ENCODE results near the gene C1QTNF12.

C1QTNF12 gene

GRCh38 chr1:1232796-1233566, 13.5 kb downstream of the C1QTNF12 start:
- no peak for DNase-seq (ENCODE audit: low spot score in 2 of 2)
- peaks cover 35% of the 10 kb centered on the region for H3K4me1 Mint-ChIP-seq
- H3K9me3 Mint-ChIP-seq: no peaks in the 10 kb centered on the region
- peak overlapping the region; percentile 61 for H3K4me3 Mint-ChIP-seq
- peaks cover 57% of the 10 kb centered on the region for H3K36me3 Mint-ChIP-seq
- ATAC-seq: no peak
- H3K27ac Mint-ChIP-seq: peak overlapping the region; percentile 74

GRCh38 chr1:1232208-1232795, 14.2 kb downstream of the C1QTNF12 start, which contains the start of gene B3GALT6:
B3GALT6 (plus strand) TSS chr1:1232237; CDS start chr1:1232279, 42 bp downstream.
- H3K4me3 Mint-ChIP-seq: peak within 1 kb of the TSS; percentile 87
- H3K9me3 Mint-ChIP-seq: no peaks in the 10 kb centered on the region
- H3K36me3 Mint-ChIP-seq: peaks cover 63% of the 10 kb centered on the region
- ATAC-seq (no peak), DNase-seq (ENCODE audit: low spot score in 2 of 2) (no peak)
- H3K27ac Mint-ChIP-seq: peak within 1 kb of the TSS; percentile 94
- peaks cover 35% of the 10 kb centered on the region for H3K4me1 Mint-ChIP-seq

GRCh38 chr1:1231400-1232207, 14.9 kb downstream of the C1QTNF12 start, which contains the start of gene SDF4:
SDF4 (minus strand) TSS chr1:1232001; CDS start chr1:1228772, 3,229 bp downstream.
- peak; percentile 95 for ATAC-seq
- no peaks in the 10 kb centered on the region for H3K9me3 Mint-ChIP-seq
- H3K36me3 Mint-ChIP-seq: peaks cover 69% of the 10 kb centered on the region
- peak within 1 kb of the TSS; percentile 94 for H3K27ac Mint-ChIP-seq
- H3K4me3 Mint-ChIP-seq: peak within 1 kb of the TSS; percentile 87
- peak; percentile 92 to 97 for DNase-seq (ENCODE audit: low spot score in 2 of 2)
- peaks cover 35% of the 10 kb centered on the region for H3K4me1 Mint-ChIP-seq

GRCh38 chr1:1230656-1231399, 15.7 kb downstream of the C1QTNF12 start:
- Mint-ChIP-seq H3K36me3 (peaks cover 76% of the 10 kb centered on the region), H3K9me3 (no peaks in the 10 kb centered on the region), H3K4me1 (peaks cover 37% of the 10 kb centered on the region), H3K27ac (peak overlapping the region; percentile 94), H3K4me3 (peak overlapping the region; percentile 87)
- no peak for ATAC-seq
- DNase-seq (ENCODE audit: low spot score in 2 of 2): no peak

GRCh38 chr1:1229770-1230169, 16.8 kb downstream of the C1QTNF12 start:
- ATAC-seq: no peak
- Mint-ChIP-seq H3K9me3 (no peaks in the 10 kb centered on the region), H3K4me3 (peak overlapping the region; percentile 87), H3K27ac (peak overlapping the region; percentile 94), H3K36me3 (peaks cover 77% of the 10 kb centered on the region), H3K4me1 (peaks cover 45% of the 10 kb centered on the region)
- DNase-seq (ENCODE audit: low spot score in 2 of 2): no peak

- H3K9me3 Mint-ChIP-seq: no peaks in the 10 kb centered on the region
- no peak overlapping the region for H3K4me3 Mint-ChIP-seq
- no peak for ATAC-seq
- no peak overlapping the region for H3K27ac Mint-ChIP-seq
- no peak for DNase-seq (ENCODE audit: low spot score in 2 of 2)
- H3K4me1 Mint-ChIP-seq: peaks cover 39% of the 10 kb centered on the region
- H3K36me3 Mint-ChIP-seq: peaks cover 76% of the 10 kb centered on the region
Observed at GRCh38 chr1:1228596-1229321, 17.8 kb downstream of the C1QTNF12 start.

GRCh38 chr1:1228187-1228586, 18.3 kb downstream of the C1QTNF12 start:
- peaks cover 36% of the 10 kb centered on the region for H3K4me1 Mint-ChIP-seq
- no peaks in the 10 kb centered on the region for H3K9me3 Mint-ChIP-seq
- H3K27ac Mint-ChIP-seq: no peak overlapping the region
- no peak for ATAC-seq
- H3K4me3 Mint-ChIP-seq: no peak overlapping the region
- DNase-seq (ENCODE audit: low spot score in 2 of 2): no peak
- peaks cover 76% of the 10 kb centered on the region for H3K36me3 Mint-ChIP-seq

GRCh38 chr1:1227386-1227785, 19.1 kb downstream of the C1QTNF12 start:
- Mint-ChIP-seq H3K36me3 (peaks cover 84% of the 10 kb centered on the region), H3K4me1 (peaks cover 42% of the 10 kb centered on the region), H3K4me3 (no peak overlapping the region), H3K9me3 (no peaks in the 10 kb centered on the region), H3K27ac (no peak overlapping the region)
- no peak for DNase-seq (ENCODE audit: low spot score in 2 of 2)
- no peak for ATAC-seq

- H3K4me1 Mint-ChIP-seq: peaks cover 42% of the 10 kb centered on the region
- no peak overlapping the region for H3K4me3 Mint-ChIP-seq
- ATAC-seq (no peak), DNase-seq (ENCODE audit: low spot score in 2 of 2) (no peak)
- peaks cover 91% of the 10 kb centered on the region for H3K36me3 Mint-ChIP-seq
- no peaks in the 10 kb centered on the region for H3K9me3 Mint-ChIP-seq
- no peak overlapping the region for H3K27ac Mint-ChIP-seq
Observed at GRCh38 chr1:1226566-1227362, 19.8 kb downstream of the C1QTNF12 start.

GRCh38 chr1:1225913-1226312, 20.6 kb downstream of the C1QTNF12 start:
- Mint-ChIP-seq H3K9me3 (no peaks in the 10 kb centered on the region), H3K36me3 (peaks cover 92% of the 10 kb centered on the region), H3K4me1 (peaks cover 43% of the 10 kb centered on the region), H3K4me3 (no peak overlapping the region), H3K27ac (no peak overlapping the region)
- ATAC-seq (no peak), DNase-seq (ENCODE audit: low spot score in 2 of 2) (no peak)

GRCh38 chr1:1225238-1225845, 21.2 kb downstream of the C1QTNF12 start:
- Mint-ChIP-seq H3K27ac (no peak overlapping the region), H3K4me3 (no peak overlapping the region), H3K9me3 (no peaks in the 10 kb centered on the region), H3K36me3 (peaks cover 92% of the 10 kb centered on the region), H3K4me1 (peaks cover 43% of the 10 kb centered on the region)
- no peak for DNase-seq (ENCODE audit: low spot score in 2 of 2)
- no peak for ATAC-seq

- no peak for DNase-seq (ENCODE audit: low spot score in 2 of 2)
- Mint-ChIP-seq H3K4me1 (peaks cover 38% of the 10 kb centered on the region), H3K36me3 (peaks cover 92% of the 10 kb centered on the region), H3K27ac (peak overlapping the region; percentile 81), H3K4me3 (no peak overlapping the region), H3K9me3 (no peaks in the 10 kb centered on the region)
- no peak for ATAC-seq
Observed at GRCh38 chr1:1223891-1224290, 22.6 kb downstream of the C1QTNF12 start.

- H3K9me3 Mint-ChIP-seq: no peaks in the 10 kb centered on the region
- no peak overlapping the region for H3K4me3 Mint-ChIP-seq
- DNase-seq (ENCODE audit: low spot score in 2 of 2) (no peak), ATAC-seq (no peak)
- H3K4me1 Mint-ChIP-seq: peaks cover 38% of the 10 kb centered on the region
- H3K36me3 Mint-ChIP-seq: peaks cover 92% of the 10 kb centered on the region
- H3K27ac Mint-ChIP-seq: peak overlapping the region; percentile 81
Observed at GRCh38 chr1:1223321-1223720, 23.2 kb downstream of the C1QTNF12 start.
